Activated CD8-positive, alpha-beta memory T cell treated with anti-CD3 and anti-CD28 coated beads, Interleukin-2, amount 50 U/mL, for 24 hours (primary cell): Measurements from ENCODE around the gene RNF20.

Source experiments
- DNase-seq: peaks from one replicate; pipeline ENCODE4 v3.0.0-alpha.2; 2020; ENCODE audit errors: extremely low read depth

The RNF20 gene

DNA sequence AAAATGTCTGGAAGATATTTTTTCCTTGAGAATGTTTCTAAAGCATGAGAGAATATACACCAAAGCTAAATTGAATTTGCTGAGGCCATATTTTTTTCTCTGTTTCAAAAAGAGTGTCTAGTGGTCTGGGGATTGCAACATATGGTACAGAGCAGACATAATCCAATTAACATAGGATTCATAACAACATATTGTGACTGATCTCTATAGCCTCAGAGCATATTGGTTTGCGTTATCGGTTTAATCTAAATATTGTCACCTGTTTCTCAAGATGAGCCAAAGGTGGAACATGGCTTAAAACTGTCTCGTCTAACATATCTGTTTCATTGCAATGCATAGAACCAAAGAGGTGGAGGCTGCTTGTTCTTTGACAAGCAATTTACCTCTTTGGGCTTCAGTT lies 57.2 kb downstream of the RNF20 start:
- no peak for DNase-seq

DNA sequence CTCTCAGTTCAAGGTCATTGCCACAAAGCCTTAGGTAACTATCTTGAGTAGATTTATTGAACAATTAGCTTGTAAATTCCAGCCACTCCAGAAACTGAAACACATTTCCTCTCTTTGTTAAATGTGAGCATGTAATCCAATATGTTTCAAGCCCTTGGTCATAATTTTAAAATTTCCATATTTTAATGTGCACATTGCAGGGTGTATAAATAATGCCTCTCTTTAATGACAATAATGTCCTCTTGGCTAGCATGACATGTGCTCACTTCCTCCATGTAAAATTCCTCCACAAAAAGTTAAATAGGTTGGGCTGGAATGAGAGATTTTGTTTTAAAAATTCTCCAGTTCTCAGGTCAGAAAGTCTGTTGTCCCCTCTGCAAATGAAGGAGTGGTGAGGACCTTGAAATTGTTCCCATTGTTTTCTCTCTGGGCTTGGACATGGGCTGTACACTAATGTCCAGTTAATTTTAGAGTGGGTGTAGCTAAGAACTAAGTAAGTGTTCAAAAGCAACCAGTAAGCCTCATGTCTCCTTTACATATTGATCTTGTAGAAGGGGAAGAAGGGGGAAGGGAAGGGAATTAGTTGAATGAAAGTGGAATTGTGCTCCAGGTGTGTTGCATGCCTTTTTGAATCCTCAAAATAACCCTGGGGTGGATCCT lies 58.3 kb downstream of the RNF20 start:
- DNase-seq, result no peak

DNA sequence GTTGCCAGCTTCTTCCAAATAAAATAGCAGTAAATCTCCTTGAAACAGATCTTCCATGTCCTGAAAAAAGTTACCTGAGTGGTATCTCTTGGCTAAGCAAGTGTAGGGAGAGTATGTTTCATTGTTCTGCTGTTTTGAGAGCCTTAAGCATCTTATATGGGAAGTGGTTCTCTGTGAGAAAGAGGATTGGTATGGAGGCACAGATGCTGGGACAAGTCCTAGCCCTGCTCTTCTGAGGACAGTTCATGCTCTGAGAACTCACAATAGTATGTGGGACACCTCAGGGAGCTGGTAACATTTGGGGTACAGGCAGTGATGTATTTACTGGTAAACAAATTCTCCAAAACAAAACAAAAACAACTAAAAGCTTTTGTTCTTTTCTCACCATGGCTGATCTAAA lies 59.1 kb downstream of the RNF20 start:
- DNase-seq, result no peak

DNA sequence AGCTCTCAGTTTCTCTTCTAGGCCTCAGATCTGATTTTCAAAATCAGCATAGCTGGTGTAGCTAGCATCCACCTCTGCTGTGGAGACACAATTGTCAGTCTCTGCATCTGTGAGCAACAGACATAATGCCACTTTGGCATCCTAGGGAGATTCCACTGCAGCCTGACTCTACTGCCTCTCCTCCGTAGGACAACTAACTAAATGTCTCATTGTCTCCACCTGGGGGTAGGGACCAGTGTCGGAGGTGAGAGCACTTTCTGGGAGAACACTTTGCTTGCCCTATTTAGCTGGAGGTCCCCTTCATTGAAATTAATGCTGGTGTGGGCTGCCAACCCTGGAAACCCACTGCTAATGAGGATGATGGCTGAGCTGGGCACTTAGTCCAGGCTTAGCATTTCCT lies 59.7 kb downstream of the RNF20 start:
- DNase-seq, result no peak

DNA sequence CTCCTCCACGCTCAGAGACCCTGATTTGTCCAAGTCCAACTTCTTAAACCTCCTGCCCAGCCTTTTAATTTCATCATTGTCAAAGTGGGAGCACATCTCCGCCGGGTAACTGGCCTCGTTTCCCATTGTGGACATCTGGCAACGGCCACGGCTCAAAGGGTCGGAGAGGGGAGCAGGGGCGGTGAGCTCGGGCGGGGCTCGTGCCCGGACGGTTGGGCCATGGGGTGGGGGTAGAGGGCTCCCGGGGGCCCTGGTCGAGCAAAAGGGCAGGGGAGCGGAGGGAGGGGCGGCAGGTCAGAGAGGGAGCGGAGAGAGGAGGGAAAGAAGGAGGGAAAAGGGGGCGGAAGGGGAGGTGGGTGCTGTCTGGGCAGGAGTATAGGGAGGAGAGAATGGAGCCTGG lies 61.1 kb downstream of the RNF20 start, which contains the start of gene PPP3R2:
PPP3R2 (minus strand) TSS at position 174 of the 400 bp plus-strand sequence; CDS start at position 126, 48 bp downstream.
- DNase-seq, result no peak

DNA sequence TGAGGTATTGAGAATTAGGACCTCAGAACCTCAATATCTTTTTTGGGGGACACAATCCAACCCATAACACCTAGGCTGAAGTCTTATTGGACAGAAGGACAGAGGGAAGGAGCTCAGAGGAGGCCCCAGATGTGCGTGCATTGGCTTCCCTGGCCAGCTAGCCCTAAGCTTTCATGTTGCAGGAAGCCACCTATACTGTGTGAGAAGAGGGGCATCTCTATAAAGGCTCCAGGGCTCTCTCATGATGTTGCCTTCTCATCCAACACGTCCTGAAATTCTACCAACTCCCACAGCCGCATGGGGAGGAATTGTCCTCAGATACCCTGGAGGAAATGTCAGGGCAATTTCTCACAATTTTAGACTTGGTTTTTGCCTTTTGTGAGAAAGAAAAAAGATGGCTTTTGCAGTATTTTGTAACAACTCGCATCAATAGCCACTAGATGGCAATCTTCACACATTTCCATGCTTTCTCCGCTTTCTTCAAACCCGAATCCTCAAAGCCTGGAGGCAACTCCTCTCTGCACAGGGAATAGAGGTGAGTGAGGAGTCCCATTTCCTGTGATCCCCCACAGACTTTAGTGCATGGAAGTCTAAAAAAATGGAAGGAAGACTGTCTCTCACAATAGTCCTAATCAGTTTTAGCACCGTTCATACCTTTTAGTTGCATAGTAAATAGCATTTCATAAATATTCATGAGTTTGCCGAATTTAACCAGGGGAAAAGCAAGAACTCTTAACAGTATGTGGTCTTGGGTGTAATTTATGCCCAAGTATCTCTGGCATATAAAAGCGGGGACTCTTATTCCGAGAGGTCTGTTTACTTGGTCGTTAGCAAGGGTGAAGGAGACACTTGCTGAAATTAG lies 68.5 kb downstream of the RNF20 start:
- no peak for DNase-seq

DNA sequence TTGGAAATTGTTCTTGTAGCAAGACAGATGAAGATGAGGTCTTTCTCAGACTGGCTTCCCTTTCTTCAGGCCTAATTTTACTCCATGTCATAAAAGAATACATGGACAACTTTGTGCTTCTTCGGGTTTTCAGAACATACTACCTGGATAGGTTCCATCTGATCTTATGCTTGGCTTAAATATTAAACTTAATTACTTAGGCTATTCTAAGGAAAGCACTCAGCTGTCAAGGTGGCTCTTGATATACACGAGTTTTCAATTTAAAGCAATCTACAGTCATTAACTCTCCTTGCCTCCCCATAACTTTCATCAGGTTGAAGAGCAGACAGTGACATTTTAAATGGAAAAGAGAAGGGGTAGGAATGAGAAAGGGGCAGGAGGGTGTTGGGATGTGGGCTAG lies 70.6 kb downstream of the RNF20 start:
- no peak for DNase-seq

DNA sequence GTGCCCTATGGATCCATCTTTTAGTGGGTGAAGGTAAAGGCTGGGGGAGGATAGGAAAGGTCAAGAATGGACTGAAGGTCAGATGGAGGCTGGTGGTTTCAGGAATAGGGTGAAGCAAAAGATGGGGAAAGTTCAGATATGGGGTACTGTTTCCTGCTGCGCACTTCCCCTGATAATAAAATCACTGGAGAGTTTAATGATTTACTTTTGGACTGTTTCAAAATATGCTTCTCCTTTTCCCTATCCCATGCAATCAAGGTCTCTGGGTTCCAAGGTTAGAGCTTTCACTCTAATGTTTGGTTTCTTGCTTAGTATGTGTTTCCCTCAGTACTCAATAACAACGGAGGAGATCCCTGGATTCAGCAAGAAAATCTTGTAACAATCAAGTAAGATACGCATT lies 71.9 kb downstream of the RNF20 start:
- no peak for DNase-seq
